ENCODE data around the gene NXPH2.

DNA sequence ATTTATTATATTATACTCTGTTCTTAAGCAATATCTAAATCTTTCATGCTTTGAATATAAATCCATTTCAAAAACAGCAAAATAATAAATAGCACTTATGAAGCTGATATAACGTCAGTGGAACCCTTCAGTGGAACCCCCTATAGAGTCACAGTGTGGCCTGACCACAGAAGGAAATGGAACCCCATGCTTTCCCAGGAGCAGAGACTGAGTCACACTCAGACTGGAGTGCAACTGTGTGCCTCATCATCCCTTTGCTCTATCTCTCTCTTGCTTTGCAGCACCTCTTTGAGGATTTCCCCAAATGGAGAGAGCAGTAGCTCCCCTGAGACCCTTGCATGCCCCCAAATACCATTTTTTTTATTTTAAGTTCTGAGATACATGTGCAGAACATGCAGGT lies 13.1 kb downstream of the NXPH2 start:
- TF ChIP-seq, protein P1, sequence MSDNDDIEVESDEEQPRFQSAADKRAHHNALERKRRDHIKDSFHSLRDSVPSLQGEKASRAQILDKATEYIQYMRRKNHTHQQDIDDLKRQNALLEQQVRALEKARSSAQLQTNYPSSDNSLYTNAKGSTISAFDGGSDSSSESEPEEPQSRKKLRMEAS (IDR thresholded peaks at IDR 0.05; ENCODE audit: low read depth): no peak
- TF ChIP-seq, protein P2, sequence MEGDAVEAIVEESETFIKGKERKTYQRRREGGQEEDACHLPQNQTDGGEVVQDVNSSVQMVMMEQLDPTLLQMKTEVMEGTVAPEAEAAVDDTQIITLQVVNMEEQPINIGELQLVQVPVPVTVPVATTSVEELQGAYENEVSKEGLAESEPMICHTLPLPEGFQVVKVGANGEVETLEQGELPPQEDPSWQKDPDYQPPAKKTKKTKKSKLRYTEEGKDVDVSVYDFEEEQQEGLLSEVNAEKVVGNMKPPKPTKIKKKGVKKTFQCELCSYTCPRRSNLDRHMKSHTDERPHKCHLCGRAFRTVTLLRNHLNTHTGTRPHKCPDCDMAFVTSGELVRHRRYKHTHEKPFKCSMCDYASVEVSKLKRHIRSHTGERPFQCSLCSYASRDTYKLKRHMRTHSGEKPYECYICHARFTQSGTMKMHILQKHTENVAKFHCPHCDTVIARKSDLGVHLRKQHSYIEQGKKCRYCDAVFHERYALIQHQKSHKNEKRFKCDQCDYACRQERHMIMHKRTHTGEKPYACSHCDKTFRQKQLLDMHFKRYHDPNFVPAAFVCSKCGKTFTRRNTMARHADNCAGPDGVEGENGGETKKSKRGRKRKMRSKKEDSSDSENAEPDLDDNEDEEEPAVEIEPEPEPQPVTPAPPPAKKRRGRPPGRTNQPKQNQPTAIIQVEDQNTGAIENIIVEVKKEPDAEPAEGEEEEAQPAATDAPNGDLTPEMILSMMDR (IDR thresholded peaks at IDR 0.05): no peak
- no peak for TF ChIP-seq EZH2phosphoT487 (IDR thresholded peaks at IDR 0.05; ENCODE audit: borderline replicate concordance, low read depth)
- no peak for TF ChIP-seq NRF1 (IDR thresholded peaks at IDR 0.05; ENCODE audit: low read depth, low read length)
- TF ChIP-seq, protein P3, sequence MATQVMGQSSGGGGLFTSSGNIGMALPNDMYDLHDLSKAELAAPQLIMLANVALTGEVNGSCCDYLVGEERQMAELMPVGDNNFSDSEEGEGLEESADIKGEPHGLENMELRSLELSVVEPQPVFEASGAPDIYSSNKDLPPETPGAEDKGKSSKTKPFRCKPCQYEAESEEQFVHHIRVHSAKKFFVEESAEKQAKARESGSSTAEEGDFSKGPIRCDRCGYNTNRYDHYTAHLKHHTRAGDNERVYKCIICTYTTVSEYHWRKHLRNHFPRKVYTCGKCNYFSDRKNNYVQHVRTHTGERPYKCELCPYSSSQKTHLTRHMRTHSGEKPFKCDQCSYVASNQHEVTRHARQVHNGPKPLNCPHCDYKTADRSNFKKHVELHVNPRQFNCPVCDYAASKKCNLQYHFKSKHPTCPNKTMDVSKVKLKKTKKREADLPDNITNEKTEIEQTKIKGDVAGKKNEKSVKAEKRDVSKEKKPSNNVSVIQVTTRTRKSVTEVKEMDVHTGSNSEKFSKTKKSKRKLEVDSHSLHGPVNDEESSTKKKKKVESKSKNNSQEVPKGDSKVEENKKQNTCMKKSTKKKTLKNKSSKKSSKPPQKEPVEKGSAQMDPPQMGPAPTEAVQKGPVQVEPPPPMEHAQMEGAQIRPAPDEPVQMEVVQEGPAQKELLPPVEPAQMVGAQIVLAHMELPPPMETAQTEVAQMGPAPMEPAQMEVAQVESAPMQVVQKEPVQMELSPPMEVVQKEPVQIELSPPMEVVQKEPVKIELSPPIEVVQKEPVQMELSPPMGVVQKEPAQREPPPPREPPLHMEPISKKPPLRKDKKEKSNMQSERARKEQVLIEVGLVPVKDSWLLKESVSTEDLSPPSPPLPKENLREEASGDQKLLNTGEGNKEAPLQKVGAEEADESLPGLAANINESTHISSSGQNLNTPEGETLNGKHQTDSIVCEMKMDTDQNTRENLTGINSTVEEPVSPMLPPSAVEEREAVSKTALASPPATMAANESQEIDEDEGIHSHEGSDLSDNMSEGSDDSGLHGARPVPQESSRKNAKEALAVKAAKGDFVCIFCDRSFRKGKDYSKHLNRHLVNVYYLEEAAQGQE (IDR thresholded peaks at IDR 0.05; ENCODE audit: low read depth, low read length): no peak
- TF ChIP-seq TCF12 (IDR thresholded peaks at IDR 0.05): no peak
- no peak for TF ChIP-seq EP300 (IDR thresholded peaks at IDR 0.05; ENCODE audit: borderline replicate concordance in 1 of 2, low read depth in 1 of 2, low read length in 1 of 2)
- no peak for TF ChIP-seq POLR2AphosphoS5 (IDR thresholded peaks at IDR 0.05; ENCODE audit: low read depth, low read length)
- TF ChIP-seq TAF1 (IDR thresholded peaks at IDR 0.05; ENCODE audit: borderline replicate concordance, low read depth, low read length): no peak
- no peak for TF ChIP-seq GATA2 (CRISPR knock-in tag; IDR thresholded peaks at IDR 0.05)
